SK-N-SH (cell line): ENCODE measurements around the gene ITIH1. TPM values are rescaled to one million over a fixed set of nuclear protein-coding genes. Genes with fewer than 3 reads are reported as not detected.

Experiments
- CTCF ChIA-PET: fragments of 300-600, 350-600 bp; formaldehyde crosslinking; extraction: SDS; loops from one replicate; lab custom pipeline; 2021; lab: Yijun Ruan, JAX
- POLR2A ChIA-PET: fragments of 350-600 bp; sonication (Branson Sonifier 250); formaldehyde crosslinking; extraction: SDS; loops from one replicate; lab custom pipeline; 2020; ENCODE audit warnings: antibody characterized with exemption, inconsistent platforms; lab: Yijun Ruan, JAX
- DNase-seq: peaks from one replicate; pipeline ENCODE4 v3.0.0; 2012
- H2AFZ ChIP-seq: fragments of 200-600 bp; sonication (generic); 2 replicates; pipeline ENCODE4 v1.8.1; 2016; ENCODE audit warnings: antibody characterized with exemption, mild to moderate bottlenecking, low read depth
- H3F3A ChIP-seq: fragments of 200-600 bp; sonication (generic); replicated peaks from 2 replicates; pipeline ENCODE3; 2016; ENCODE audit warnings: antibody characterized with exemption, mild to moderate bottlenecking; ENCODE audit not compliant: insufficient read depth
- H3K27ac ChIP-seq, 2 experiments: fragments of 200-500 bp in 1 of 2; fragments of 200-600 bp in 1 of 2; sonication (Bioruptor generic) in 1 of 2; sonication (generic), shearing (Covaris generic) in 1 of 2; 2 replicates each; pipeline versions ENCODE4 v1.5.1 to v1.6.1; 2014 to 2016; ENCODE audit warnings: low read depth in 2 of 2, inconsistent platforms in 1 of 2, low read length in 1 of 2, mild to moderate bottlenecking in 1 of 2, mixed read lengths in 1 of 2
- H3K27me3 ChIP-seq: fragments of 200-600 bp; sonication (generic), shearing (Covaris generic); 2 replicates; pipeline ENCODE4 v1.6.1; 2016; ENCODE audit warnings: mixed run types; ENCODE audit not compliant: insufficient read depth
- H3K36me3 ChIP-seq, 2 experiments: fragments of 200-500 bp in 1 of 2; fragments of 200-600 bp in 1 of 2; sonication (Bioruptor generic) in 1 of 2; sonication (generic) in 1 of 2; replicated peaks in 1 of 2; 2 replicates each; pipeline versions ENCODE3 to v1.5.1; 2014 to 2016; ENCODE audit warnings: low read length in 1 of 2, mild to moderate bottlenecking in 1 of 2; ENCODE audit not compliant: insufficient read depth in 2 of 2, control insufficient read depth in 1 of 2
- H3K4me1 ChIP-seq, 2 experiments: fragments of 200-500 bp in 1 of 2; fragments of 200-600 bp in 1 of 2; sonication (Bioruptor generic) in 1 of 2; sonication (generic), shearing (Covaris generic) in 1 of 2; 2 replicates each; pipeline versions ENCODE4 v1.5.1 to v1.6.1; 2014 to 2016; ENCODE audit warnings: low read depth in 1 of 2, low read length in 1 of 2, mixed run types in 1 of 2; ENCODE audit not compliant: insufficient read depth in 2 of 2, control insufficient read depth in 1 of 2
- H3K4me2 ChIP-seq: fragments of 200-600 bp; sonication (generic), shearing (Covaris generic); 2 replicates; pipeline ENCODE4 v1.6.1; 2017; ENCODE audit warnings: mixed run types
- H3K4me3 ChIP-seq, 2 experiments: fragments of 200-500 bp in 1 of 2; fragments of 200-600 bp in 1 of 2; sonication (Bioruptor generic) in 1 of 2; sonication (generic), shearing (Covaris generic) in 1 of 2; 2 replicates each; pipeline versions ENCODE4 v1.5.1 to v1.8.1; 2014 to 2016; ENCODE audit warnings: low read depth in 2 of 2, inconsistent platforms in 1 of 2, low read length in 1 of 2, mild to moderate bottlenecking in 1 of 2, mixed read lengths in 1 of 2, moderate library complexity in 1 of 2
- H3K79me2 ChIP-seq: fragments of 200-600 bp; sonication (generic); 2 replicates; pipeline ENCODE4 v1.8.1; 2017; ENCODE audit warnings: mild to moderate bottlenecking; ENCODE audit not compliant: insufficient read depth
- H3K9ac ChIP-seq: fragments of 200-600 bp; sonication (generic); 2 replicates; pipeline ENCODE4 v1.6.1; 2017; ENCODE audit warnings: mixed run types
- H3K9me2 ChIP-seq: fragments of 200-600 bp; sonication (generic); 2 replicates; pipeline ENCODE4 v1.6.1; 2017; ENCODE audit warnings: mixed run types
- H3K9me3 ChIP-seq: fragments of 200-600 bp; sonication (generic); 2 replicates; pipeline ENCODE4 v1.6.1; 2017; ENCODE audit warnings: mixed run types, mild to moderate bottlenecking, moderate library complexity
- H4K20me1 ChIP-seq: fragments of 200-600 bp; sonication (generic); 2 replicates; pipeline ENCODE4 v1.6.1; 2017; ENCODE audit warnings: mild to moderate bottlenecking, mixed run types; ENCODE audit not compliant: insufficient read depth
- EZH2phosphoT487 ChIP-seq: fragments of 200-600 bp; sonication (generic); IDR thresholded peaks from 2 replicates; pipeline ENCODE4 v1.6.1; 2017; ENCODE audit warnings: low read depth, mixed run types, mild to moderate bottlenecking, antibody characterized with exemption, moderate library complexity, borderline replicate concordance
- FOSL2 ChIP-seq: IDR thresholded peaks from 2 replicates; pipeline ENCODE4 v1.4.0; 2012; ENCODE audit warnings: low read depth, mild to moderate bottlenecking, moderate library complexity, borderline replicate concordance
- GATA2 ChIP-seq: sonication (generic); formaldehyde crosslinking; IDR thresholded peaks from 2 replicates; pipeline ENCODE4 v1.5.0; 2020; ENCODE audit warnings: mild to moderate bottlenecking, missing genetic modification reagents
- MXI1 ChIP-seq: IDR thresholded peaks from 2 replicates; pipeline ENCODE4 v1.6.1; 2012; ENCODE audit warnings: mild to moderate bottlenecking, low read depth, low read length, improper control_type of control experiment
- NFIC ChIP-seq: IDR thresholded peaks from 2 replicates; pipeline ENCODE4 v1.4.0; 2012; ENCODE audit warnings: borderline replicate concordance
- NRF1 ChIP-seq: IDR thresholded peaks from 2 replicates; pipeline ENCODE4 v1.6.1; 2012; ENCODE audit warnings: low read depth, mild to moderate bottlenecking, low read length
- PBX3 ChIP-seq: IDR thresholded peaks from 2 replicates; pipeline ENCODE4; 2012
- RCOR1 ChIP-seq: fragments of 150-350 bp; IDR thresholded peaks from 2 replicates; pipeline ENCODE4 v1.6.1; 2017; ENCODE audit warnings: antibody characterized with exemption, low read length
- REST ChIP-seq: IDR thresholded peaks from 2 replicates; pipeline ENCODE4 v1.6.1; 2012; ENCODE audit warnings: mild to moderate bottlenecking, low read depth, low read length, moderate library complexity
- RXRA ChIP-seq: IDR thresholded peaks from 2 replicates; pipeline ENCODE4 v1.4.0; 2012; ENCODE audit warnings: low read depth, mild to moderate bottlenecking, borderline replicate concordance
- TAF1 ChIP-seq: IDR thresholded peaks from 2 replicates; pipeline ENCODE4 v1.6.1; 2012; ENCODE audit warnings: low read depth, mild to moderate bottlenecking, low read length, moderate library complexity, borderline replicate concordance
- TCF12 ChIP-seq: IDR thresholded peaks from 2 replicates; pipeline ENCODE4 v1.4.0; 2012
- TEAD4 ChIP-seq: IDR thresholded peaks from 2 replicates; pipeline ENCODE4 v1.4.0; 2012; ENCODE audit warnings: mild to moderate bottlenecking, borderline replicate concordance; ENCODE audit not compliant: insufficient read depth
- YY1 ChIP-seq: IDR thresholded peaks from 2 replicates; pipeline ENCODE4 v1.4.0; 2012; ENCODE audit warnings: low read depth, mild to moderate bottlenecking
- WGBS: methylation state at CpG from one replicate; pipeline ENCODE4 v1.1.6; 2017; ENCODE audit warnings: low lambda C conversion rate; 5-methylcytosine and 5-hydroxymethylcytosine counted together
- polyA plus RNA-seq, 3 experiments: library from polyadenylated mRNA; depleted of rRNA; stranded (reverse); fragments of >200 nt; gene quantifications; 2 replicates each; pipeline ENCODE4 v1.2.3, GENCODE V29; 2012
- TF ChIP-seq, protein P1 (sequence below): fragments of 200-600 bp; sonication (generic); IDR thresholded peaks from 2 replicates; pipeline ENCODE4 v1.6.1; 2017; ENCODE audit warnings: antibody characterized with exemption, mild to moderate bottlenecking, moderate library complexity
- TF ChIP-seq, protein P2 (sequence below): IDR thresholded peaks from 2 replicates; pipeline ENCODE4 v1.4.0; 2012; ENCODE audit warnings: low read depth, borderline replicate concordance
- TF ChIP-seq, protein P3 (sequence below): IDR thresholded peaks from 2 replicates; pipeline ENCODE4 v1.4.0; 2012; ENCODE audit warnings: low read depth, borderline replicate concordance

The ITIH1 gene
- polyA plus RNA-seq, 1 of the 3 experiments (the other 2 are of a cell fraction), result not detected

- TF ChIP-seq REST, result no peak
- TF ChIP-seq RXRA, result no peak
- TF ChIP-seq TEAD4, result no peak
- TF ChIP-seq NFIC, result no peak
- TF ChIP-seq YY1, result no peak
- no peak for TF ChIP-seq GATA2
- no peak for TF ChIP-seq MXI1
- TF ChIP-seq TAF1, result no peak
- TF ChIP-seq NRF1, result no peak
These were observed 5.2 kb downstream of the ITIH1 start (continued) for GRCh38 chr3:52782412-52783210.

DNA sequence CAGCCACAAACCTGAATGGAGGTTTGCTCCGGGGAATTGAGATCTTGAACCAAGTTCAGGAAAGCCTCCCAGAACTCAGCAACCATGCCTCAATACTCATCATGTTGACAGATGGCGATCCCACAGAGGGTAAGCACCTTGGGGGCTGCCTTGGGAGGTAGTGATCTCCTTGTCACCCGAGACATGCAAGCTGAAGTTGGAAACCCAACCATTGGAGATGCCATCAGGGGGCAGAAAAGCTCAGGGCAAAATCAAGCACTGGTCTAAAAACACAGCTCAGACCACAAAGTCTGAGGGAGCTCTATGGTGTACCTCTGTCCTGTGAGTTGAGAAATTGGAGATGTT, 5.8 kb downstream of the ITIH1 start:
- ChIA-PET CTCF (no interaction called here), POLR2A (no interaction called here)
- Histone ChIP-seq H3F3A (no peaks in the 10 kb centered on the region), H3K4me2 (no peak overlapping the region), H3K4me1 (no peaks in the 10 kb centered on the region; a peak in 1 of 4 replicates), H3K27ac (no peak overlapping the region), H4K20me1 (no peaks in the 10 kb centered on the region), H3K4me3 (no peak overlapping the region), H3K9me3 (no peaks in the 10 kb centered on the region), H2AFZ (no peak overlapping the region), H3K9me2 (no peaks in the 10 kb centered on the region), H3K36me3 (no peaks in the 10 kb centered on the region), H3K27me3 (peaks cover 13% of the 10 kb centered on the region; the same call in 1 of the 2 replicates), H3K9ac (no peak overlapping the region), H3K79me2 (no peaks in the 10 kb centered on the region)
- TF ChIP-seq, protein P1, sequence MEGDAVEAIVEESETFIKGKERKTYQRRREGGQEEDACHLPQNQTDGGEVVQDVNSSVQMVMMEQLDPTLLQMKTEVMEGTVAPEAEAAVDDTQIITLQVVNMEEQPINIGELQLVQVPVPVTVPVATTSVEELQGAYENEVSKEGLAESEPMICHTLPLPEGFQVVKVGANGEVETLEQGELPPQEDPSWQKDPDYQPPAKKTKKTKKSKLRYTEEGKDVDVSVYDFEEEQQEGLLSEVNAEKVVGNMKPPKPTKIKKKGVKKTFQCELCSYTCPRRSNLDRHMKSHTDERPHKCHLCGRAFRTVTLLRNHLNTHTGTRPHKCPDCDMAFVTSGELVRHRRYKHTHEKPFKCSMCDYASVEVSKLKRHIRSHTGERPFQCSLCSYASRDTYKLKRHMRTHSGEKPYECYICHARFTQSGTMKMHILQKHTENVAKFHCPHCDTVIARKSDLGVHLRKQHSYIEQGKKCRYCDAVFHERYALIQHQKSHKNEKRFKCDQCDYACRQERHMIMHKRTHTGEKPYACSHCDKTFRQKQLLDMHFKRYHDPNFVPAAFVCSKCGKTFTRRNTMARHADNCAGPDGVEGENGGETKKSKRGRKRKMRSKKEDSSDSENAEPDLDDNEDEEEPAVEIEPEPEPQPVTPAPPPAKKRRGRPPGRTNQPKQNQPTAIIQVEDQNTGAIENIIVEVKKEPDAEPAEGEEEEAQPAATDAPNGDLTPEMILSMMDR, result no peak
- TF ChIP-seq RXRA, result no peak
- TF ChIP-seq RCOR1, result no peak
- TF ChIP-seq PBX3, result no peak
- TF ChIP-seq, protein P2, sequence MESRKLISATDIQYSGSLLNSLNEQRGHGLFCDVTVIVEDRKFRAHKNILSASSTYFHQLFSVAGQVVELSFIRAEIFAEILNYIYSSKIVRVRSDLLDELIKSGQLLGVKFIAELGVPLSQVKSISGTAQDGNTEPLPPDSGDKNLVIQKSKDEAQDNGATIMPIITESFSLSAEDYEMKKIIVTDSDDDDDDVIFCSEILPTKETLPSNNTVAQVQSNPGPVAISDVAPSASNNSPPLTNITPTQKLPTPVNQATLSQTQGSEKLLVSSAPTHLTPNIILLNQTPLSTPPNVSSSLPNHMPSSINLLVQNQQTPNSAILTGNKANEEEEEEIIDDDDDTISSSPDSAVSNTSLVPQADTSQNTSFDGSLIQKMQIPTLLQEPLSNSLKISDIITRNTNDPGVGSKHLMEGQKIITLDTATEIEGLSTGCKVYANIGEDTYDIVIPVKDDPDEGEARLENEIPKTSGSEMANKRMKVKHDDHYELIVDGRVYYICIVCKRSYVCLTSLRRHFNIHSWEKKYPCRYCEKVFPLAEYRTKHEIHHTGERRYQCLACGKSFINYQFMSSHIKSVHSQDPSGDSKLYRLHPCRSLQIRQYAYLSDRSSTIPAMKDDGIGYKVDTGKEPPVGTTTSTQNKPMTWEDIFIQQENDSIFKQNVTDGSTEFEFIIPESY, result no peak
- no peak for TF ChIP-seq FOSL2
- TF ChIP-seq EZH2phosphoT487, result no peak
- no peak for TF ChIP-seq TCF12
- no peak for TF ChIP-seq NRF1
- TF ChIP-seq, protein P3, sequence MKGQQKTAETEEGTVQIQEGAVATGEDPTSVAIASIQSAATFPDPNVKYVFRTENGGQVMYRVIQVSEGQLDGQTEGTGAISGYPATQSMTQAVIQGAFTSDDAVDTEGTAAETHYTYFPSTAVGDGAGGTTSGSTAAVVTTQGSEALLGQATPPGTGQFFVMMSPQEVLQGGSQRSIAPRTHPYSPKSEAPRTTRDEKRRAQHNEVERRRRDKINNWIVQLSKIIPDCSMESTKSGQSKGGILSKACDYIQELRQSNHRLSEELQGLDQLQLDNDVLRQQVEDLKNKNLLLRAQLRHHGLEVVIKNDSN, result no peak
- no peak for DNase-seq
- WGBS, result 64% methylated on average over 1 of the region's 3 CpGs
